ENCODE data around the gene CRHBP.
"Not testable (repeated sequence)": the region's sequence is repeated elsewhere in the genome, so short reads cannot be mapped to it uniquely, and the experiment has no call there.

The CRHBP gene, protein sequence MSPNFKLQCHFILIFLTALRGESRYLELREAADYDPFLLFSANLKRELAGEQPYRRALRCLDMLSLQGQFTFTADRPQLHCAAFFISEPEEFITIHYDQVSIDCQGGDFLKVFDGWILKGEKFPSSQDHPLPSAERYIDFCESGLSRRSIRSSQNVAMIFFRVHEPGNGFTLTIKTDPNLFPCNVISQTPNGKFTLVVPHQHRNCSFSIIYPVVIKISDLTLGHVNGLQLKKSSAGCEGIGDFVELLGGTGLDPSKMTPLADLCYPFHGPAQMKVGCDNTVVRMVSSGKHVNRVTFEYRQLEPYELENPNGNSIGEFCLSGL

DNA sequence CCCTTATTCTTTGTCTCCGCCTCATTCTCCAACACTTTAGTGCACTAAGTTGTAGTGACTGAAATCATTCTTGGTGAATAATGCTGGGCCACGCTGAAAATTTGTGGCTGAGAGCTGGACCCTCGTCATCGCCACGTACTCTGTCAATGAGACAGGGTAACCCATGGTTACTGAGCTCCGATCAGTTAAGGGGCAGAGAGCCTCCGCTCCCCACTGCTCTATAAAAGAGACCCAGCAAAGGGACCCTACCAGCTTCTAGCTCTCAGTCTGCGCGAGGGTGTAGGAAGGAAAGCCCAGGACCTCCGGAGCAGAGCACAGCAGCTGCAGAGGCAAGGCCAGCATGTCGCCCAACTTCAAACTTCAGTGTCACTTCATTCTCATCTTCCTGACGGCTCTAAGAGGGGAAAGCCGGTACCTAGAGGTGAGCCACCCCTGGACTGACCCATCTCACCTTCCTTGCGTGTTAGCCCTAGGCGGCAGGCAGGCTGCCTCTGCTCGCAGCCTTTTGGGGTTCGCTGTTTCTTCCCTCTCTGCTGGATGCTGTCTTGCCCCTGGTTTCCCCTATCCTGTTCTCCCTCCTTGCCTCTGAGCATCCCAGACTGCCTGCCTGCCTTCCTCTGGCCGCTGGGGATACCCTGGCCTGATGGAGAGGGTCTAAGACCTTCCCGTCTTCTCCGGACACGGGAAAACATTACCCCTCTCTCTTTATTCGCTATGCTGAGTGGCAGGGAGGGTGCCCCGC lies at the start of gene CRHBP:
Gene CRHBP (plus strand): TSS at position 251 of the 742 bp plus-strand sequence. CDS start 90 bp downstream, at position 341.
- in situ Hi-C loops (cut with MboI; ENCODE audit: low sequenced_read_pairs) = no loop called here

DNA sequence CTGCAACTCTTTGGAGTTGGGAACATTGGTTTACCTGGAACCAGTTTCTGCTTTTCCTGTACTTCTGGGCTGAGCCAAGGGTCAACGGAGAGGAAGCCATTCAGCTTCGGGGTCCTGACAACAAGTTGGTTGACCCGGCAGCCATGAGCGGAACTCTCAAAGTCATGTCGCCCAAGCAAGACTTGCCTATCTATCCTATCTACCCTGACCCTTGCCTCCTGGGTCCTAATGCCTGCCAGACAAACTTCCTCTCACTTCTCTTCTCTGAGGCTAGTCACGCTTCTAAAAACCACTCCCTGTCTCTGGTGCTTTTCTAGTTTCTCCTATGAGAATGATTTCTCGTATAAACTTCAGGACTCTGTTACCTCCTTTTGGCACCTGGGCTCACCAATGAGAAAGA lies 44.7 kb upstream of the CRHBP start:
- in situ Hi-C loops (cut with MboI; ENCODE audit: low sequenced_read_pairs) = no loop called here

DNA sequence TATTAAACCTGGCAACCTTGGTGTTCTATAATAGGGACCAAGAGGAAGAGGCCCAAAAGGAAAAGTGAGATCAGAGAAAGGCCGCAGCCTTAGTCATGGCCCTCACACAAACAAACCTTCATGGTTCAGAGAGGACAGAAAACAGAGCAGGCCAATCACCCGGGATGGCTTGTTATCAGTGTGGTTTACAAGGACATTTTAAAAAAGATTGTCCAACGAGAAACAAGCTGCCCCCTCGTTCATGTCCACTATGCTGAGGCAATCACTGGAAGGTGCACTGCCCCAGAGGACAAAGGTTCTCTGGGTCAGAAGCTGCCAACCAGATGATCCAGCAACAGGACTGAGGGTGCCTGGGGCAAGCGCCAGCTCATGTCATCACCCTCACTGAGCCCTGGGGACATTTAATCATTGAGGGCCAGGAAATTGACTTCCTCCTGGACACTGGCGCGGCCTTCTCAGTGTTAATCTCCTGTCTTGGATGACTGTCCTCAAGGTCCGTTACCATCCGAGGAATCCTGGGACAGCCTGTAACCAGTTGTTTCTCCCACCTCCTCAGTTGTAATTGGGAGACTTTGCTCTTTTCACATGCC lies 42.4 kb upstream of the CRHBP start:
- in situ Hi-C loops (cut with MboI; ENCODE audit: low sequenced_read_pairs) = not testable (repeated sequence)

DNA sequence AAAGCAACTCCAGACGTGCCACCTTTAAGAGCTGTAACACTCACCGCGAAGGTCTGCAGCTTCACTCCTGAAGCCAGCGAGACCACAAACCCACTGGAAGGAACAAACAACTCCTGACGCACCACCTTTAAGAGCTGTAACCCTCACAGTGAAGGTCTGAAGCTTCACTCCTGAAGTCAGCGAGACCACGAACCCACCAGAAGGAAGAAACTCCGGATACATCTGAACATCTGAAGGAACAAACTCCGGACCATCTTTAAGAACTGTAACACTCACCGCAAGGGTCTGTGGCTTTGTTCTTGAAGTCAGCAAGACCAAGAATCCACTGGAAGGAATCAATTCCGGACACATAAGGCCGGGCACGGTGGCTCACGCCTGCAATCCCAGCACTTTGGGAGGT lies 38.2 kb upstream of the CRHBP start:
- in situ Hi-C loops (cut with MboI; ENCODE audit: low sequenced_read_pairs) = not testable (repeated sequence)

DNA sequence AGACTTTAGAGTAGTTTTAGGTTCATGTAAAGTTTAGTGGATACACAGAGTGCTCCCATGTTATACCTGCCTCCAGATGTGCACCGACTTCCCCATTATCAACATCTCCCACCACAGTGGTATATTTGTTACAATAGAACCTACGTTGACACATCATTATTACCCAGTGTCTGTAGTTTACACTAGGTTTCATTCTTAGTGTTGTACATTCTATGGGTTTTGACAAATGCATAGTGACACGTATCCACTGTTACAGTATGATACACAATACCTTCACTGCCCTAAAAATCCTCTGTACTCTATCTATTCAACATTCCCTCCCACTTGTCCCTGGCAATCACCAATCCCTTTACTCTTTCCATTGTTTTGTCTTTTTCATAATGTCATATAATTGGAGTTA lies 34.3 kb upstream of the CRHBP start:
- in situ Hi-C loops (cut with MboI; ENCODE audit: low sequenced_read_pairs) = no loop called here

DNA sequence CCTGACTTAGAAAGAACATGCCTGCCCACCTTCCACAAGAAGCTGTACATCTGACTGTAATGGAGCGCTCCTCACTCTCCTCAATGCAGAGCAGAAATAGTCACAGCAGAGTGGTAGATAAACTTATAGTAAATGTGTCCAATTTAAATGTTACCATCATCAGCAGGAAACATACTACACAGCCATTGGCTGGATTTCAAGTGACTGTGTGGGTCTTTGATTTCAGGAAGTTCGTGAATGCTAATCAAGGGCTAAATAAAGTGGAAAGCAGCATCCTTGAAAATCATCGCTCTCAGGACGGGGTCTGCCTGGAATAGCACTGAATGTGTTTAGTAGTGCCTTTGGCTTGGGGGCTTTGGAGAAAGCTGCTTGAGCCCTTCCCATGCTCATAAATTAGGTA lies 32.4 kb upstream of the CRHBP start:
- in situ Hi-C loops (cut with MboI; ENCODE audit: low sequenced_read_pairs) = no loop called here

DNA sequence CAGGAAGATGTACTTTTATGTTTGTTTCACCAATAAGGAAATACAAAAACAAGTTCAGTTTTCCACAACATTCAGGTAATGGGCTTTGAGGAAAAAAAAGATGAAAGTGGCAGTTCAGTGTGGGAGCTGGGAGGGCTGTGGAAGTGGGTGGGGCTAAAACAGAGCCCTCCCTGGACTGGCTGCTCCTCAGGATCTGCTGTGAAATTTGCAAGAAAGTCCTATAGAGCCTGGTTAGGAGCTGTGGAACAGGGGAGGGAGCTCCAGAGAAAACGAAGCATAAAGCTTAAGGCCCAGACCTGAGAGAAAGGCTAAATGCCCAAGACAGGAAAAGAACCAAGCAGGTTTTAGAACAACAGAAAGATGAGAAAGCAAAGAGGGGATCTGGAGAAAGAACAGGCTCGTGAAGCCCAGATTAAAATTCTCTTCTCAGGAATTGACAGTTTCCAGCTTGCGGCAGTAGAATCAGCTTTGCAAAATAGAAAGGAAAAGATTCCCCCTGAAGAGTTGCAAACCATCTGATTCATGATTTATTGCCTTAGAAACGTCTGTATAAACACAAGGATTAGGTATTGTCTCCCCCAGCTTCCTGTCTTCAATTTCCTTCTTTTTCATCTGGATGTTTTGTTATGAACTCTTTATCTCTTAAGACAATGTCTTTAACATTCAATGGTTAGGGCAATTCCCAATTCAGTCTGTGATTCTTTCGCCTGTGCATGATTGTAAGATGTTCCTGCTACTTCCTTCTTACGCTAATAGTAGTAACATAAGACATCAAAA lies 26.3 kb upstream of the CRHBP start:
- in situ Hi-C loops (cut with MboI; ENCODE audit: low sequenced_read_pairs) = no loop called here

DNA sequence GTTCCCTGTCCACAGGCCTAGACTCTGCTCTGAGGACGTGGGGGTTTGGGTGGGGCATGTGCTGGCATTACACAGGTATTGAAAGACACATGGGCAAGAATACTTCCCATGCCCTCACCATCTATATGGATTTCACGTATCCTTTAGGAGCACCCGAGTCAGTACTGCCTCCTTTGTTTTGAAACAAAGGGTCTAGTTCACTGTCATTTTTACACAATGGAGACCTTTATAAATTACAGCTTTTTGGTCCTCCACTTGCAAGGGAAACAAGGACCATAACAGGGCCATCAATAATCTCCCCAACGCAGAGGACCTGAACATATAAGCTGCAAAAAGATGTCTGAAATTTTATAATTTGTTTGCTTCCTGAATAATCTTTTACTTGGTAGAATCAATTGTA lies 24.9 kb upstream of the CRHBP start:
- in situ Hi-C loops (cut with MboI; ENCODE audit: low sequenced_read_pairs) = no loop called here

DNA sequence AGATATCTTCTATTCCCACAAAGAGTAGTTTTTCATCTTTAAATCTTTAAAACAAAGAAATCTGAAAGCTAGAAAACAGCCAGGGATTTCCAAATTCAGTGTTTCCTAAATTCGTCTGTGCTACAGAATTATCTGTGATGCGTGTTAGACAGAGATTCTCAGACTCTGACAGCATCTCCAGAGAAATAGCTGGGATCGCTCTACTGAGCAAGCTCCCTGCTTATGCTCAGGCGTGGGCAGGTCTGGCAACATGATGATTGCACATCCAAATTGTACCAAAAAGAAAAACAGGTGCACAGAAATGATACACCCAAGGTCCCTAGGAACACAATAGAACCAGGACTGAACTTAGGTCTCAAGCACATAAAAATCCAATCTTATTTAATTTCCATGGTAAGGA lies 22.8 kb upstream of the CRHBP start:
- in situ Hi-C loops (cut with MboI; ENCODE audit: low sequenced_read_pairs) = no loop called here

DNA sequence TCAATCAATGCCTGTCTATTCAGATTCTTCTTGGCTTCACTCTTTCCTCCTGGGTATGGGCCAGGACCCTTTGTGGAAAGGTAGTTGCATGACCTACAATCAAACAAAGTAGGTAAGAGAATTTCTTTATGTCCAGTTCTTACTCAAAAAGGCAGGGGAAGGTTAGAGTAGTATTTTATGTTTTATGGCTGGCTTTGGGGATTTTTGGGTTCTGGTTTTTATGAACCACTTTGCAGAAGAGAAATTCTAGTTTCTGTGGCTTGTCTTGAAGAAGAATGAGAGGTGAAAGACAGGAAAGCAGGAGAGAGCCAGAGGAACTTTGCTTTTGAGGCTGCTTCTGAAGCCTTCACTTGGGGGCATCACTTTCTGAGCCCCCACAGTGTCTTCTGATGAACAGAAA lies 14.7 kb upstream of the CRHBP start:
- in situ Hi-C loops (cut with MboI; ENCODE audit: low sequenced_read_pairs) = no loop called here

DNA sequence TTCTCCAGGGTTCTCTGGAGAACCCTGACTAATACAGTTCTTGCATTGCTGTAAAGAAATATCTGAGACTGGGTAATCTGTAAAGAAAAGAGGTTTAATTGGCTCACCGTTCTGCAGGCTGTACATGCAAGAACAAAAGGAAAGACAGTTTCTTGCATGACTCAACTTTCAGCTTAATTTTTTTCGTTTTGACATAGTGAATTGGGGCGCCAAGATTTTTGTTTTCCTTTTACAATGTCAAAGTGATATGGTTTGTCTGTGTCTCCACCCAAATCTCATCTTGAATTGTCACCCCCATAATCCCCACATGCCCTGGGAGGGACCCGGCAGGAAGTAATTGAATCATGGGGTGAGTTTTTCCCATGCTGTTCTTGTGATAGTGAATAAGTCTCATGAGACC lies 11.8 kb upstream of the CRHBP start:
- in situ Hi-C loops (cut with MboI; ENCODE audit: low sequenced_read_pairs) = no loop called here

DNA sequence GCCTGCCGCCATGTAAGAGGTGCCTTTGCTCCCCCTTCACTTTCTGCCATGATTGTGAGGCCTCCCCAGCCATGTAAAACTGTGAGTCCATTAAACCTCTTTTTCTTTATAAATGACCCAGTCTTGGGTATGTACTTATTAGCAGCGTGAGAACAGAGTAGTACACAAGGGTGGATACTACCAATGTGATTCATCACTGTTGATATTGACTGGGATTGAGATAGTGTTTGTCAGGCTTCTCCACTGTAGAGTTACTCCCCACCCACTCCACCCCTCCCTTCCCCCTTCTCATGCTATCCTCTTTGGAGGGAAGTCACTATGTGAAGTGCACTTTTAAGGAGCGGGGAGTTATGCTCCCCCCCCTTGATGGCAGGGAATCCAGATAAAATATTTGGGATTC lies 11.4 kb upstream of the CRHBP start:
- in situ Hi-C loops (cut with MboI; ENCODE audit: low sequenced_read_pairs) = no loop called here

DNA sequence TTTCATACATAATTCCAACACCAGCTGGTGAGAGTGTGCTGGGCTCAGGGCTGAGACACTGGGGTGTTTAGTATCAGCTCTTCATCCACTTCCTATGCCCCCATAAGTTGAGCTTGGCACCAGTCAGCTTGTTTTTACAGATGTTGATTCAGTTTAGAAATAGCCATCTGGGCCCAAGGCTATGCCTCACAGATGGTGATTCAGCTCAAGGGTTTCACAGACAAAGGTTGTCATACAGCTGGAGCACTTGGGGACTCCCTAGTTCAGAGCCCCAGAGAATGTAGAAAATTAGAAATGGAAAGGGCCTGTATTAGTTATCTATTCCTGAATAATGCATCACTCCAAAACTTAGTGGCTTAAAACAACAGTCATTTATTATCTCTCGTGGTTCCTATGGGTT lies 10.3 kb upstream of the CRHBP start:
- in situ Hi-C loops (cut with MboI; ENCODE audit: low sequenced_read_pairs) = no loop called here

DNA sequence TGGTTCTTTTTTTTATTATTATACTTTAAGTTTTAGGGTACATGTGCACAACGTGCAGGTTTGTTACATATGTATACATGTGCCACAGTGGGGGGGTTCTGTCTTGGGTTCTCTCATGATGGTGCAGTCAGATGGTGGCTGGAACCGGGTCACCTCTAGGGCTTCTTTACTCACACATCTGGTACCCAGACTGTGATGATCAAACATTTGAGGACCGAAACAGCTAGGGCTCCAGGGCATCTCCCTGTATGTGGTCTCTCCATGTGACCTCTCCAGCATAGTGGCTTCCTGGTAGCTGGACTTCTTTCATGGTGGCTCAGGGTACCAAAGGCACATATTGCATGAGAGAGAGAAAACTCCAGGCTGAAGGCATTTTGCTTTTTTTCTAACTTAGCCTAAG lies 9.8 kb upstream of the CRHBP start:
- in situ Hi-C loops (cut with MboI; ENCODE audit: low sequenced_read_pairs) = no loop called here

DNA sequence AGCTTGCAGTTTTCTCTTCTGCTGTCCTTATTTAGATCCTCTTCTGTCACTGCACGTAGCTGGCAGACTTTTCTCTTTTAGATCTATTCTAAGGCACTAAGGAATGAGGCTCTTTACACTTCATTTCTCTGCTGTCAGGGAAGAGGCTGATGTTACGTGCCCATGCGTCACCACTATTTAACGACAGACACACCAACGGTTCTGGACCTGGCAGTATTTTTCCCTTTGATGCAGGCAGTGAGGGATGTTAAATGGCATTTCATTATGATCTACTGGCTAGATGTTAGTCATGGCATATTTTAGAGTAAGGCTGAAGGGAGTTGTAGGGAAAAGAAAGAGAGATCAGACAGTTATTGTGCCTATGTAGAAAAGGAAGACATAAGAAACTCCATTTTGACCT lies 8.2 kb upstream of the CRHBP start:
- in situ Hi-C loops (cut with MboI; ENCODE audit: low sequenced_read_pairs) = no loop called here

DNA sequence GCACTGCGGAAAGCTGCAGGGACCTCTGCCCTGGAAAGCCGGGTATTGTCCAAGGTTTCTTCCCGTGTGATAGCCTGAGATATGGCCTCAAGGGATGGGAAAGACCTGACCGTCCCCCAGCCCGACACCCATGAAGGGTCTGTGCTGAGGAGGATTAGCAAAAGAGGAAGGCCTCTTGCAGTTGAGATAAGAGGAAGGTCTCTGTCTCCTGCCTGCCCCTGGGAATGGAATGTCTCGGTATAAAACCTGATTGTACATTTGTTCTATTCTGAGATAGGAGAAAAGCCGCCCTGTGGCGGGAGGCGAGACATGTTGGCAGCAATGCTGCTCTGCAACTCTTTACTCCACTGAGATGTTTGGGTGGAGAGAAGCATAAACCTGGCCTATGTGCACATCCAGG lies 7.6 kb upstream of the CRHBP start:
- in situ Hi-C loops (cut with MboI; ENCODE audit: low sequenced_read_pairs) = not testable (repeated sequence)

DNA sequence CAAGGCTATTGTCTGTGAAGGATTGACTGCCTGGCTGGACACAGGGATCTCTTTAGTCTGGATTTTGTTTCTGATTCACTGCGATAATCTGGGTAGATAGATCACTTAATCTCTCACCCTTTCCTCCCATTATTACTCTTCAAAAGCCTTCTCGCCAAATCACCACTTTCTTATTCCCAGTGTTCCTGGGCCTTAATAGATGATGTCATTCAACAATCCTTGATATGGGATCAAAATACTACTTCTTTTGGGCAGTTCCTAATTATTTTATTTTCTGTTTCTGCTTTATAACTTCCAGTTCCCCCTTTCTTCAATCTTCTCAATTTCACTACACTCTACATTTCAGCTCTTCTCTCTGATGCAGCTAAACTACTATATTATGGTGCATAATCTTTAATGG lies 6.8 kb upstream of the CRHBP start:
- in situ Hi-C loops (cut with MboI; ENCODE audit: low sequenced_read_pairs) = no loop called here

DNA sequence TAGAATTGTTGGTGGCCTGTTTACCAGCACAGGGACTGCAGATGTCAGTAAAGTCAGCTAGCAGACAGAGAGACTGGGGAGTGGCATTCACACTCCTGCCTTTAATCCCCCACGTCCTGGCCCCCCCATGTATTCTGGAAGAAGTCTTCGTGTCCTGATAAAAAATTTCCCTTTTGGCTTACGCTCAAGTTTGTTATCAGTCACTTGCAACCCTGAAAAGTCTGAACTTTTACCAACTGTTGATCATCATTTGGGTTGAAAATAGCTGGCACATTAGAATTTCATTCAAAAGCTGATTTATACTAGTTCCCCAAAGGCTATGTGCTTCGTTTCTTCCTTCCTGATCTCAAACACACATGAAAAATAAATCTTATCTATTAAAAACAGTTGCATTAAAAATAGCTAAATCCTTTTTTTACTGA lies 5.8 kb upstream of the CRHBP start:
- in situ Hi-C loops (cut with MboI; ENCODE audit: low sequenced_read_pairs) = no loop called here

DNA sequence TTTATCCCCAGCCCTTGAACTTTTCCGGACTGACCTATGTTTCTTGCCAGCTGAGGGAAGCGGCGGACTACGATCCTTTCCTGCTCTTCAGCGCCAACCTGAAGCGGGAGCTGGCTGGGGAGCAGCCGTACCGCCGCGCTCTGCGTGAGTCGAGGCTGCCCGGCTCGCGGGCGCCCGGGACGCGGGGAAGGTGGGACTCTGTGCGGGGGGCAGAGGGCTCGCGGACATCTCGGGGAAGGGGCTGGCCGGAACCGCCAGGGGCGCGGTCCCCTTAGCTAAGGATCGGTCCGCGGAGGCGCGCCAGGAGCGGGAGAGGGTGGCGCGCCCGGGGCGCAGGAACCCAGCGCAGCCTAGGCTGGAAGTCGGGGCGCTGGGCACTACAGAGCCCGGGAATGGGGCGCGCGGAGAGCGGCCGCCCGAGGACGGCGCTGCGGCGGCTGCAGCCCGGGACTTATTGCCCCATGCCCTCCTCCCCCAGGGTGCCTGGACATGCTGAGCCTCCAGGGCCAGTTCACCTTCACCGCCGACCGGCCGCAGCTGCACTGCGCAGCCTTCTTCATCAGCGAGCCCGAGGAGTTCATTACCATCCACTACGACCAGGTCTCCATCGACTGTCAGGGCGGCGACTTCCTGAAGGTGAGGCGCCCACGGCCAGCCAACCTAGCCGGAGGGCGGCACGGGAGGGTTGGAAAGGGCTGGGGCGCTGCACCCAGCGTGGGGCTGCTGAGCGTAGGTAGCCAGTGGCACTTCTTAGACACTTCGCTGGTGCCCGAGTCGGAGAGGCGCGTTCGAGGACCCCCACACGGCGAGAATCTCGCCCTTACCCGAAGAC lies 922 bp downstream of the CRHBP start:
- in situ Hi-C loops (cut with MboI; ENCODE audit: low sequenced_read_pairs) = no loop called here

DNA sequence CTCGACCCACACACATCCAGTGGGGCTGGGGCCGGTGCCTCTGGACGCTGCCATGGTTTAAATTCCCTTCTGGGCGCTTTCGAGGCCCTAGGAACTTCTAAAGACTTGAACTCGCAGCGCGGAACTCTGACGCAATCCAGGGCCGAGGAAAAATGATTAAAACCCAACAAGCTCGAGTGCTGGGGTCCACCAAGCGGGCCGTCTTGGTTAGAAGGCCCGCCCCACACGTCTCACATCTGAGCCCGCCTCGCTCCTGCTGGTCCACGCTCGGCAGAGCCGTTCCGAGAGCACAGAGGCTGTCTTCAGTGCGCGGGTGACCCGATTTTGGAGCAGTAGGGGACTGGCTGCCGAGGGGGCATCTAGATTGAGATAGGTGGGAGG lies 1.5 kb downstream of the CRHBP start:
- in situ Hi-C loops (cut with MboI; ENCODE audit: low sequenced_read_pairs) = no loop called here

DNA sequence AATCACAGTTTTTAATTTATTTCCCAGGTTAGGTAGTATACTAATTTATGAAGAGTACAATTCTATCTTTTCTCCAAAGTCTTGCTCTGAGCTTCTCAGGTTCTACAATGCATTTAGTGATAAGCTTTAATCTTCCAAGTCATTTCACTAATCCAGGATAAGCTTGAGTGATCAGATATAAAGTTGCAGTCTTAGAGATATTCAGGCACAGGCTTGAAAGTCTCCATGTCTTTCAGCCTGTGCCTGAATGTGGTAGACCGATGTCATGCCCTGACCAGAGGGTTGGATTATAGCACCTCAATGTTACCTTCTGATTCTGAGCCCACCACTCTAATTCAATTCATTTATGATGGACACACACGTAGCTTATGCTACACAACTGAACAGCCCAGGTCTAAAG lies 3.2 kb downstream of the CRHBP start:
- in situ Hi-C loops (cut with MboI; ENCODE audit: low sequenced_read_pairs) = no loop called here

Data from hTERT RPE-1 (cell line).